ENCODE measurements around the gene PBLD. TPM values are rescaled to one million over a fixed set of nuclear protein-coding genes. Genes with fewer than 3 reads are reported as not detected.
"Not testable (repeated sequence)": the region's sequence is repeated elsewhere in the genome, so short reads cannot be mapped to it uniquely, and the experiment has no call there.

Gene PBLD
- total RNA-seq, 3 donors from 2014 or later = 5.9 to 16.2 (median 7.2) TPM

DNA sequence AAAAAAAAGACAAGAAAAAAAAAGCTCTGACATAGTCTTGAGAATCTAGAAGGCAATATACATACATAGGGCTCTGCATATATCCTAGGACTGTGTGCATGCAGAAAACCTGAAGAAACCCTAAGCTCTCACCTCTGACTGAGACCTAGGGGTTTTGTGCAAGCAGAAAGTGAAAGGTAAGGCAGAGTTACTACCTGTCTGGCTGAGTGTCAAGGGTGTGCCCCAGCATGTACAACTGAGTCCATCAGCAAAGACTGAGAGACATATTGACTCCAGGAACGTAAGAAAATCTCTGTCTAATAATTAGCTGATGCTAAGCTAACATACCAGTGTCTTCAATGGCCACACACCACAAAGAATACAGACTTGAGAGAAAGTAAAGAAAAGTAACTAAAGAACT is 17.1 kb downstream of the PBLD start:
- Histone ChIP-seq H3K36me3 (no peaks in the 10 kb centered on the region), H3K4me1 (no peaks in the 10 kb centered on the region), H3K27me3 (no peaks in the 10 kb centered on the region), H3K4me3 (no peak overlapping the region), H3K27ac (no peak overlapping the region), H3K9me3 (peaks cover 0 to 12% of the 10 kb centered on the region in 2 donors)
- intact Hi-C loops (cut with DNase I; ENCODE audit: low total_unique reads) = no loop called here
- TF ChIP-seq POLR2AphosphoS5 (IDR thresholded peaks at IDR 0.05) (no peak), POLR2A (IDR thresholded peaks at IDR 0.05) (no peak)
- TF ChIP-seq, protein P1, sequence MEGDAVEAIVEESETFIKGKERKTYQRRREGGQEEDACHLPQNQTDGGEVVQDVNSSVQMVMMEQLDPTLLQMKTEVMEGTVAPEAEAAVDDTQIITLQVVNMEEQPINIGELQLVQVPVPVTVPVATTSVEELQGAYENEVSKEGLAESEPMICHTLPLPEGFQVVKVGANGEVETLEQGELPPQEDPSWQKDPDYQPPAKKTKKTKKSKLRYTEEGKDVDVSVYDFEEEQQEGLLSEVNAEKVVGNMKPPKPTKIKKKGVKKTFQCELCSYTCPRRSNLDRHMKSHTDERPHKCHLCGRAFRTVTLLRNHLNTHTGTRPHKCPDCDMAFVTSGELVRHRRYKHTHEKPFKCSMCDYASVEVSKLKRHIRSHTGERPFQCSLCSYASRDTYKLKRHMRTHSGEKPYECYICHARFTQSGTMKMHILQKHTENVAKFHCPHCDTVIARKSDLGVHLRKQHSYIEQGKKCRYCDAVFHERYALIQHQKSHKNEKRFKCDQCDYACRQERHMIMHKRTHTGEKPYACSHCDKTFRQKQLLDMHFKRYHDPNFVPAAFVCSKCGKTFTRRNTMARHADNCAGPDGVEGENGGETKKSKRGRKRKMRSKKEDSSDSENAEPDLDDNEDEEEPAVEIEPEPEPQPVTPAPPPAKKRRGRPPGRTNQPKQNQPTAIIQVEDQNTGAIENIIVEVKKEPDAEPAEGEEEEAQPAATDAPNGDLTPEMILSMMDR (IDR thresholded peaks at IDR 0.05) = no peak
- no peak for DNase-seq (ENCODE audit: low spot score in 2 of 2)

GRCh38 chr10:68314930-68315329 is 17.8 kb downstream of the PBLD start:
- H3K27me3 ChIP-seq; H3K4me1 ChIP-seq; H3K27ac ChIP-seq; H3K4me3 ChIP-seq; intact Hi-C loops (cut with DNase I; ENCODE audit: low total_unique reads); H3K36me3 ChIP-seq; DNase-seq (ENCODE audit: low spot score in 2 of 2): not testable (repeated sequence)
- H3K9me3 ChIP-seq = peaks cover 0 to 12% of the 10 kb centered on the region in 2 donors

- intact Hi-C loops (cut with DNase I; ENCODE audit: low total_unique reads) = no loop called here
- no peaks in the 10 kb centered on the region for H3K9me3 ChIP-seq
- H3K4me1 ChIP-seq = no peaks in the 10 kb centered on the region
- no peaks in the 10 kb centered on the region for H3K27me3 ChIP-seq
- DNase-seq (ENCODE audit: low spot score in 2 of 2) = no peak
- no peak for TF ChIP-seq POLR2A (IDR thresholded peaks at IDR 0.05)
- TF ChIP-seq POLR2AphosphoS5 (IDR thresholded peaks at IDR 0.05) = no peak
- TF ChIP-seq, protein P1 (IDR thresholded peaks at IDR 0.05) = no peak
- no peak overlapping the region for H3K27ac ChIP-seq
- no peak overlapping the region for H3K4me3 ChIP-seq
- no peaks in the 10 kb centered on the region for H3K36me3 ChIP-seq
Measured at GRCh38 chr10:68310531-68310930, 22.2 kb downstream of the PBLD start.

- no peaks in the 10 kb centered on the region for H3K4me1 ChIP-seq
- no peak overlapping the region for H3K4me3 ChIP-seq
- intact Hi-C loops (cut with DNase I; ENCODE audit: low total_unique reads) = no loop called here
- TF ChIP-seq, protein P1 (IDR thresholded peaks at IDR 0.05) = no peak
- TF ChIP-seq POLR2A (IDR thresholded peaks at IDR 0.05) (no peak), POLR2AphosphoS5 (IDR thresholded peaks at IDR 0.05) (no peak)
- no peaks in the 10 kb centered on the region for H3K27me3 ChIP-seq
- no peak for DNase-seq (ENCODE audit: low spot score in 2 of 2)
- no peaks in the 10 kb centered on the region for H3K36me3 ChIP-seq
- no peak overlapping the region for H3K27ac ChIP-seq
- H3K9me3 ChIP-seq = no peaks in the 10 kb centered on the region
Measured at GRCh38 chr10:68305854-68306253, 26.9 kb downstream of the PBLD start.

- Histone ChIP-seq H3K4me1 (no peaks in the 10 kb centered on the region), H3K9me3 (no peaks in the 10 kb centered on the region), H3K36me3 (no peaks in the 10 kb centered on the region), H3K27ac (no peak overlapping the region), H3K4me3 (no peak overlapping the region), H3K27me3 (no peaks in the 10 kb centered on the region)
- intact Hi-C loops (cut with DNase I; ENCODE audit: low total_unique reads) = no loop called here
- no peak for DNase-seq (ENCODE audit: low spot score in 2 of 2)
- TF ChIP-seq POLR2AphosphoS5 (IDR thresholded peaks at IDR 0.05) = no peak
- TF ChIP-seq, protein P1 (IDR thresholded peaks at IDR 0.05) = no peak
- TF ChIP-seq POLR2A (IDR thresholded peaks at IDR 0.05) = no peak
Measured at GRCh38 chr10:68303849-68304412, 28.8 kb downstream of the PBLD start.

DNA sequence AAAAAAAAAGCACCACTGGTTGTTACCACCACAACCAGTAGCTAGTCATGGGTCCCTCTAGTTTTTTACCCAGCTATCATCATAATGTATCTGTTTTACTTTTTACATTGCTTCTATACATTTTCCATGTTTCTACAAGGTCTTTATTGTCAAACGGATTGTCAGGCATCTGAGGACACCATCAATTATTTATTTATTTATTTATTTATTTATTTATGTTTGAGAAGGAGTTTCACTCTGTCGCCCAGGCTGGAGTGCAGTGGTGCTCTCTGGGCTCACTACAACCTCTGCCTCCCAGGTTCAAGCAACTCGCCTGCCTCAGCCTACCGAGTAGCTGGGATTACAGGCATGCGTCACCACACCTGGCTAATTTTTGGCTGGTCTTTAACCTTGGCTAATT is 29.9 kb downstream of the PBLD start:
- TF ChIP-seq POLR2AphosphoS5 (IDR thresholded peaks at IDR 0.05) = no peak
- TF ChIP-seq POLR2A (IDR thresholded peaks at IDR 0.05) = no peak
- TF ChIP-seq, protein P1 (IDR thresholded peaks at IDR 0.05) = no peak
- Histone ChIP-seq H3K27ac (no peak overlapping the region), H3K4me1 (no peaks in the 10 kb centered on the region), H3K4me3 (no peak overlapping the region), H3K9me3 (no peaks in the 10 kb centered on the region), H3K27me3 (no peaks in the 10 kb centered on the region), H3K36me3 (no peaks in the 10 kb centered on the region)
- DNase-seq (ENCODE audit: low spot score in 2 of 2) = no peak
- intact Hi-C loops (cut with DNase I; ENCODE audit: low total_unique reads) = no loop called here
